GM13977 (cell line): ENCODE measurements around the gene LMOD2.

Experiments used
- DNase-seq: peaks from one replicate; pipeline ENCODE4 v3.0.0; 2012; ENCODE audit warnings: low spot score
- CTCF ChIP-seq: IDR thresholded peaks from 2 replicates; pipeline ENCODE4 v1.5.1; 2012; ENCODE audit warnings: mild to moderate bottlenecking, control low read depth; ENCODE audit not compliant: insufficient read depth; ENCODE audit errors: extremely low read depth, missing control alignments
- in situ Hi-C: fragments of 300-500 bp; cut with MboI; formaldehyde crosslinking; loops from one replicate; pipeline ENCODE4 v1.12.0; 2022; ENCODE audit warnings: low sequenced_read_pairs, low pct_unique_long_range_greater_than_20kb, mixed read lengths, inconsistent platforms; ENCODE audit not compliant: unreplicated experiment

LMOD2 gene

GRCh38 chr7:123657304-123657685 lies 1.6 kb downstream of the LMOD2 start:
- in situ Hi-C loops, result no loop called here
- no peak for DNase-seq
- TF ChIP-seq CTCF, result no peak

- no peak for DNase-seq
- no peak for TF ChIP-seq CTCF
- in situ Hi-C loops, result no loop called here
These were observed 2.4 kb downstream of the LMOD2 start for GRCh38 chr7:123658023-123658422.

- in situ Hi-C loops, result no loop called here
- DNase-seq, result no peak
- TF ChIP-seq CTCF, result no peak
These were observed 5.1 kb downstream of the LMOD2 start for GRCh38 chr7:123660514-123661354.

- in situ Hi-C loops, result no loop called here
- TF ChIP-seq CTCF, result no peak
- no peak for DNase-seq
These were observed 6.1 kb downstream of the LMOD2 start for GRCh38 chr7:123661765-123662164.

GRCh38 chr7:123662293-123662692 lies 6.6 kb downstream of the LMOD2 start:
- no peak for TF ChIP-seq CTCF
- DNase-seq, result no peak
- in situ Hi-C loops, result no loop called here

- no peak for DNase-seq
- TF ChIP-seq CTCF, result no peak
- in situ Hi-C loops, result no loop called here
These were observed 7.1 kb downstream of the LMOD2 start for GRCh38 chr7:123662755-123663154.
